Activated CD8-positive, alpha-beta memory T cell treated with anti-CD3 and anti-CD28 coated beads for 48 hours (primary cell): ENCODE data around the gene ZNF618.

Experiments used
- DNase-seq, 3 experiments: peaks; one replicate each; pipeline ENCODE4 v3.0.0-alpha.2; 2020; ENCODE audit warnings: low read depth in 2 of 3, low spot score in 2 of 3

Gene ZNF618

DNA sequence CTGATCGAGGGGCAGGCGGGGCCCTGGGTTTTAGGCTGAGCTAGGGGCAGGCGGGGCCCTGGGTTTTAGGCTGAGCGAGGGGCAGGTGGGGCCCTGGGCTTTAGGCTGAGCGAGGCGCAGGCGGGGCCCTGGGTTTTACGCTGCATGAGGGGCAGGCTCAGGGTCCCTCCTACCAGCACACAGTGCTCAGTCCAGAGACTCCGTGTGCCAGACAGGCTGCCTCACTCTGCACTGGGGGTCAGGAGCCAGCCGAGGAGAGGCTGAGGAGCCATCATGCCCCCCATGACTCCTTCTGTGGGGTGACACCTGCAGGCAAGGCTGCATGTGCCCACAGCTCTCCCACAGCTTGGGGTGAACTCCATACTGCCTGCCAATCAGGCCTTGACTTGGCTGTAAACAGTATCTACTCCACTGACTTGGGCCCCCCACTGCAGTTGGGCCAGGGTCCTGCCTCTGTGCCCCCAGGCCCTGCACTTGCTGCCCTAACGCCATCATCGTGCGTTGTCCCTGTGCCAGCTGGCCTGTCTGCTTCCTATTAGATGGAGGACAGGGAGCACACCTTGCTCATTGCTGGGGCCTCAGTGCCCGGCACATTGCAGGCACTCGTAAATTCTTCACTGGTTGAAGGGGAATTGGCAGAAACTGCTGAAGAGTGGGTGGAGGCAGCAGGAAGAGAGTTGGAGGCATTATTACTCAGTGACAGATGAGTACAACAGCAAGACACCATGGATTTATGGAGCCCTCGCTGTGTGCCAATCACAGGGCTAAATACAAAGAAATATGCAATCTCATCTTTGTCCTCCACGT is 123.3 kb downstream of the ZNF618 start:
- DNase-seq, result no peak

DNA sequence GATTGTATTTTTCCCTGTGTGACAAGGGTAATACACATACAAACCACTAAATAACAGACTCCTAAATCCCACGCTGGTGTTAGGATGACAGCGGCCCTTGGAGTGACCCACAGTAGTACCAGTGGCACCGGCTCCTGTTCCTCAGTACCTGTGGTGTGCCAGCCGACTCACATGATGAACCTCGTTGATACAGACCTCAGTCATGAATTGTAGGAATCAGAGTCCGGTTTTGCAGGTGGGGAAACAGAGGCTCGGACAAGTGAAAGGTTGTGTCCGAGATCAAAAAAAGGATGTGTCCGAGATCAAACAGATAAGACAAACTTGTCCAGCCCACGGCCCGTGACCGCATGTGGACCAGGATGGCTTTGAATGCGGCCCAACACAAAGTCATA is 124.0 kb downstream of the ZNF618 start:
- no peak for DNase-seq

DNA sequence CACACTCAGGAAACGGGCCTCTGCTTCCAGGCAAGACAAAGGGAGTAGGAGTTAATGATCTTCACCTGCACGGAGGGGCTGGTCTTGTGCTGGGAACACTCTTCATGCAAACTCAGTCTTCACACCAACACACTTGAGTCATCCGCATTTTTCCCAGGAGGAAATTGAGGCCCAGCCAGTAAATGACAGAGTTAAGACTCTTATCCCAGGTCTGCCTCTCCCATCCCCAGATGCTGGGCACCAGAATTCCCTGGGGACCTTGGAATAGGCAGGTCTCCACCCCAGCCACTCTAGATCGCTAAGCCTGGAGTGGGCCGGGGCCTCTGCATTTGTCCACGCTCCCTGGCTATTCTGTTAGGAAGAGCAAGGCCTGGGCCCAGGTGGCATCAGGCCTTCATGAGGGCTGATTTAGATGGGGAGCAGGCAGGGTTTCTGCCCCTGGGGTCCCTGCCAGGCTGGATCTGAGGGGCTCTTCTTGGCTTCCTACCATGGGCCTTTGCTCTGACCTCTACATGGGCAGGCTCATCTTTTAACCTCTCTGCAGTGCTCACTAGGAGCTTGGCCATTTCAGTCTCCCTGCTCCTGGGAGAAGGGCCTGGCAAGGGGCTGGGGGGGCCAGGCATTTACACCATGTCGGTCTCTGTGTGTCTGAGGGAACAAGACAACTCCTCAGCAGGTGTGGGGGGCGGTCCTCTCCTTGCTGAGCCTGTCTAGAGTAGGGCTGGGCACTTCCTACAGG is 124.7 kb downstream of the ZNF618 start:
- no peak for DNase-seq

DNA sequence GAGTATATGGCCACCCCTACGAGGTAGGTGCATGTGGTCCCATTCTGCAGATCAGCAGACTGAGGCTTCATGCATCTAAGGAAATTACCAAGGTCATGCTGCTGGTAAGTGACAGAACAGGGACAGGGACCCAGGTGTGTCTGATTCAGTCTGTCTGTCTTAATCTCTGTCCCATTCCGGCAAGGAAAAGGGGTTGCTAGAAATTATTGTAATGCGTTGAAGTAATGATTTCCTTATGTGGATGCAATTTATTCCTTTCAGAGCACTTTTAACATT is 125.2 kb downstream of the ZNF618 start:
- no peak for DNase-seq

DNA sequence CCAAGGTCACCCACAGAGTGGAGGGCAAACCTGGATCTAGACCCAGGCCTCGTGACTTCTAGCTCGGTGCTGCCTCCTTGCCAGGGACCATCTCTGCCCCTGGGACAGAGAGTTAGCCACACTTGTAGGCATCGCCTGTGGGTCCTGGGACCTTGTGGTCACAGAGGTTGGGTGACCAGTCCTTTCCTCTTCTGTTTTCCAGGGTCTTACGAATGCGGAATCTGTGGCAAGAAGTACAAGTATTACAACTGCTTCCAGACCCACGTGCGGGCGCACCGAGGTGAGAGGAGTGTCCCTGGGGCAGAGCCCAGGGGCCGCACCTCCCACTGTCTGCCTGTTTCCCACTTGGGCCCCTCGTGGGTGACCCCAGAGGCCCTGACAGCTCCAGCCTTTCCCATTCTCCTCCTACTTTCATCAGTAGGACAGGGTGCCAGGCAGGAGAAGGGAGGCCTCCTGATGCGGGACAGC is 125.7 kb downstream of the ZNF618 start:
- no peak for DNase-seq

DNA sequence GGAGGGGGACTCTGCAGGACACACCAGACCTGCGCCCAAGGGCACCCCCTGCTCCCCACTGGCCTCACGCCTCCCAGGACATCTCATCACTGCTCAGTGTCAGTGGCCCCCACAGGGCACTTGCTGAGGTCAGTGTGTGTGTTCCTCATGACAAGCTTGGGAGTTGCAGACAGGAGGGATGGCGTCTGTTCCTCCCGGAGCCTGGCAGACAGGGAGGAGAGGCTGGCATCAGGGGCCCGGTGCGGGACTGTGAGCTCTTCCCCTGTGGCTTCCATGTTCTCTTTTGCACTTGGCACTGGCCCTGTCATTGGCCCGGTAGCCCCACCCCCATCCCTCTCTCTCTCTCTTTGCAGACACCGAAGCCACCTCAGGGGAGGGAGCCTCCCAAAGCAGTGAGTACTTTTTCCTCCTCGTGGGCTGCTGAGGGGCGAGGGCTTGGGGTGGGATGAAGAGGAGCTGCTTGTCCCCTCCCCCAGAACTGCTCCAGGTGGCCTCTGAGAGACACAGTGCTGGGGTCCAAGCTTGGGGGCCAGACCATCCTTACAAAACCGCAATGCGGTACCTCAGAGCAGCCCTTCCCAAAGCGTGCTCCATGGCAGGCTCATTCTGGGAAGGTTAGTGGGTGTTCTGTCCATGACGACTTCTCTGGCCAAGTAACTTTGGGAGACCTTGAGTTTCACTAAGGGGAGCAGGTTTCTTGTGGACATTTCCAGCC is 126.3 kb downstream of the ZNF618 start:
- no peak for DNase-seq

DNA sequence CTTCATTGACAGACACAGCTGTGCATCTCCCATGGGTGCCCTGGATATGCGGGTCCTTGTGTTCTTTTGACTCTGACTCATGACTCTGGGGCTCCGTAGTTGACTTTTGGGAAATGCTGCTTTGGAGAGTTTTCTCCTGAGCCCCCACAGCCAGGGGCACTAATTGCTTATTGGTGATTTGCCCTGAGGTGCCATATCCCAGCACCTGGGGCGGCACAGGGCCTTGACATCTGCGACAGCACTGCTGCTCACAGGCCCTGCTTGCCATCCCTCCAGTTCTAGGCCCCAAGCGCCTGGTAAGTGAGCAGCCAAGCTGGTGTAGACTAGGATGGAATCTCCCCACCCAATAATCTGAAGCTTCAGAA is 126.9 kb downstream of the ZNF618 start:
- no peak for DNase-seq

DNA sequence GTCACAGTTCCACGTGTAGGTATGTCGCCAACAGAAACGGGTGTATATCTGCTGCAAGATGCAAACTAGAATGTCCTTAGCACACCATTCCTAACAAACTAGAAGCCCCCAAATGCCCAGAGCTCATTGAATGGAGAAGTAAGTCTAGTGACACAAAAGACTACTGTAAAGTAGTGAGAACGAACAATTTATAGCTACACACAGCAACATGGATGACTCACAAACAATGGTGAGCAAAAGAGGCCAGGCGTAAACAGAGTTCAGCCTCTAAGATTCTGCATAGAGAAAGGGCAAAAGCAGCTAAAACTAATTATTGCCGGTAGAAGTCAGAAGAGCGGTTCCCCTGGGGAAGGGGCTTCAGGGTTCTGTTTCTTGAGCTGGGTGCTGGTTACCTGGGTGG is 127.2 kb downstream of the ZNF618 start:
- no peak for DNase-seq

DNA sequence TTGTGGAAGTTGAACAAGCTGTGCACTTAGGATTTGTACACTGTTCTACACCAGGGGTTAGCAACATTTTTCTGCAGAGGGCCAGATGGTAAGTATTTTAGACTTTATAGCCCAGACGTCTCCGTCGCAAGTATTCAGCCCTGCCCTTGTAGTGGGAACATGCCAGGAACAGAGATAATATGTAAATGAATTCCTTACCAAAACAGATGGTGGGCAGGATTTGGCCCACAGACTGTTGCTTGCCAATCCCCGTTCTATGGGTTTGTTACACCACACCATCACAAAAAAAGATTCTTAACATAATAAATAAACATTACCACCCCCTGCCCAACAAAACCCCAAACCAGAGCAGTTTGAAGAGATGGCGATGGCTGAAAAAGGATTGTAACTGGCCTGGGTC is 127.6 kb downstream of the ZNF618 start:
- no peak for DNase-seq

DNA sequence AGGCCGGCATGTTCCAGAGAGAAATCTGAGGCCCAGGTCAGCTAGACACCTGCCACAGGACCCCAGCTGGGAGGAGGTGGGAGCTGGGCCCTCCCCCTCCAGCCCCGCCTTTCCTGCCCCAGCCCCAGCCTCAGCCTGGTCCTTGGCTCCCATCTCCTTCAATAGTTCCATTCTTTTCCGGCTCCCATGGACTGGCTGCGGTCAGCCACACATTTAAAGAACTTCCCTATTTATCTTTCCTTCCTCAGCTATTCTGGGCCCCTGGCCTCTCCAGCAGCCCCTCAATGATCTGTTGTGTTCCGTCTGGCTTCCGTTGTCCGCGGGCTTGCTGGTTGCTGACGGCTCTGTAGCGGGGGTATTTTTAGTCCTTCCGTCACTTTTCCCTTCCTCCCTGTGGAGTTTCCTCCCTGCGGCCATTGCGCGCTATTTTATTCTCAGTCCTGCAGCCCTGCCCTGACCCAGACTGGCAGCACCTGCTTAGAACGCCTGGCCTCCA is 128.2 kb downstream of the ZNF618 start:
- DNase-seq, result no peak

DNA sequence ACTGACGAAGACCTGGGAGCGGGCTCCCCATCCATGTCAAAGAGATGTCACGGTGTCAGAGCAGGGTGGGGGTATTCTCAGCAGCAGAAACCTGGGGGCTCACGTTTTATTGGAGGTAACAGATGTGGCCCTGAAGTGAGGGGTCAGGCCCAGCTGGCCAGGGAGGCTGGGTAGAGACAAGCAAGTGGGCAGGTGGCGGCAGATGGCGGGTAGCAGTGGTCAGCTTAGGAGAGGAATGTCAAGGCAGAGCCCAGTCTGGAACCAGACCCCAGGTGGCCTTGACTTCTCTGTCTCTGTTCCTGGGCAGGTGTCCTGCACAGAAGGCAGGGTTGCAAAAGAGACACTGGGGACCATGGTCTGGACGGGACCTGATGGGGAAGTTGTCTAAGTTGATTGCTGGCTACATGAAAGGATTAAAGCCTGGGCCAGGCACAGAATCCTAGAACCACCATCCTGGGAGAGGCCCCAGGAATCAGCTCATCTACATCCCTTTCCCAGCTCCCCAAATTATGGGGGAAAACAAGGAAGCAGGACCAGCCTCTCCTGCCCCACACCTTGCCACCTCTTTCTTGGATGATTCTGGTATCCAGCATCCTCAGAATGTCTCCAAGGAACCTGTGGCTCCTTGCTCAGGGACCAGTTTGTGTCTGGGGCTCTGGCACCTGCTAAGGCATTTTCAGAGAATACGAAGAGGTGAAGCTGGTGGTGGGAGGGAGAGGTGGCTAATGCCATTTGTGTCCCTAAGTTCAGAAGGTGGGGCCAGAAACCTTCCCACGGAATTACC is 129.5 kb downstream of the ZNF618 start:
- no peak for DNase-seq

DNA sequence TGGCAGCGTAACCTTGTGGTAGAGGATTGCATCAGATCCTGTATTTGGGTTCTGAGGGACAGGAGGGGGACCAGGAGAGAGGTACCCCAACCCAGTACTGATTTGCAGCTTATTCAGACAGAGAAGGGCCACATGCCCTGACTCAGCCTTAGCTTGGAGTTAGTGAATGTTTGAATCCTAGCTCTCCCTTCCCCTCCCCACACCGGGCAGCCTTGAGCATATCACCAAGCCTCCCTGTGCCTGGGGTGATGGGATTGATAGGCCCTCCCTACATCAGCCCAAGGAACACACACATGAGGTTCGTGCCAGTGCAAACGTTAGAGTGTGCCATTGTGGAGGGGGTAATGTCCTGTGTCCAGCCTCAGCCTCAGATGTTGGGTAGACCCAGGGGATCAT is 130.0 kb downstream of the ZNF618 start:
- DNase-seq, result no peak

DNA sequence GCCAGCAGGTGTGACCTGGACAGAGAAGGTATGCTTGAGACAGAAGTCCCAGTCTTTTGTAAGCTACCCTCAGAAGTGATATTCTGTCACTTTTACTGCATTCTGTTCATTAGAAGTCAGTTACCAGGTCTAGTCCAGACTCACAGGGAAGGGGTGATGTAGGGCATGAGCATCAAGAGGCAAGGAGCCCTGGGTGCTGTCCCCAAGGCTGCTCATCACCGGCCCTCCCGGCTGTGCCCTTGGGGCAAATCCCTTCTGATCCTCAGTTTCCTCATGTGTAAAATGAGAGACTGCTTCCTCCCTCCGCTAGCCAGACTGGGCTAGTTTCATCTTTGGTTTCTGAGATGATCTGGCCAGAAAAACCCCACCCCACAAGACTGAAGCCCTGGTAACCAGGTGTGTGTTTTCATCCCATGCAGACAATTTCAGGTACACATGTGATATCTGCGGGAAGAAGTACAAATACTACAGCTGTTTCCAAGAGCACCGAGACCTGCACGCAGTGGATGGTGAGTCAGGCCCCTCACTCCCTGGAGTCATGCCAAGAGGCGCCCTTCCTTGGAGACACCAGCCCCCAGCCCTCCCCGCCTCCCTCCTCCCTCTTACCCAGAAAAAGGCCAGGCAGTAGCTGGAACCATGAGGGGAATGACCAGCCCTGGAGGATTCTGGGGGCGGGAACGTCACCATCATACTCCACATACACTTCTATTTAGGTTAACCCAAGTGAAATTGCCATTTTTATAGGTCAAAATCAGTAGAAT is 131.0 kb downstream of the ZNF618 start:
- DNase-seq, result no peak

DNA sequence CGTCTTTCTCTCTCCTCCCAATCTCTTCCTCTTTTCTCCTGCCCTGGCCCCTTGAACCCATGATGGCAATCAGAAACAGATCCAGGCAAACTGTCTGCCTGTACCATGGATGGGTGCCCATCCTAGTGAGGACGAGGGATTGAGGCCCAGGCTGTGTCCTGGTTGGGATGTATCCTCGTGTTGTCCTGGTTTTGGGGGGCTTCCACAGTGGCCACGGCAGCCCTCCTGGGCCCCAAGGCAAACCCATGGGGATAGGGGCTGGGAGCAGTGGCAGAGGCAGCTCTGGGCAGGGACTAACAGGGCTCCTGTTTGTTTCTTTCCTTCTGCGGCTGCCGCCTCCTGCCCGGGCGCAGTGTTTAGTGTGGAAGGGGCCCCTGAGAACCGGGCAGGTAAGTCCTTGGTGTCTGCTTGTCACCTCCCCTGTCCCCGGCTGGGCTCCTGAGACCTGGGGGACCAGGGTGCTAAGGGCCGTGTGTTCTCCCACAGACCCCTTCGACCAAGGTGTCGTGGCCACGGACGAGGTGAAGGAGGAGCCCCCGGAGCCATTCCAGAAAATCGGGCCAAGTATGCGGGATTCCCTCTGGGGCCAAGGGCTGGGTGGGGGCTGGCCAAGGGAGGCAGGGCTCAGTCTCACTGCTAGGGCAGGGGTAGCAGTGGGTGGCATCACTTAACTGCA is 132.0 kb downstream of the ZNF618 start:
- DNase-seq, result no peak

DNA sequence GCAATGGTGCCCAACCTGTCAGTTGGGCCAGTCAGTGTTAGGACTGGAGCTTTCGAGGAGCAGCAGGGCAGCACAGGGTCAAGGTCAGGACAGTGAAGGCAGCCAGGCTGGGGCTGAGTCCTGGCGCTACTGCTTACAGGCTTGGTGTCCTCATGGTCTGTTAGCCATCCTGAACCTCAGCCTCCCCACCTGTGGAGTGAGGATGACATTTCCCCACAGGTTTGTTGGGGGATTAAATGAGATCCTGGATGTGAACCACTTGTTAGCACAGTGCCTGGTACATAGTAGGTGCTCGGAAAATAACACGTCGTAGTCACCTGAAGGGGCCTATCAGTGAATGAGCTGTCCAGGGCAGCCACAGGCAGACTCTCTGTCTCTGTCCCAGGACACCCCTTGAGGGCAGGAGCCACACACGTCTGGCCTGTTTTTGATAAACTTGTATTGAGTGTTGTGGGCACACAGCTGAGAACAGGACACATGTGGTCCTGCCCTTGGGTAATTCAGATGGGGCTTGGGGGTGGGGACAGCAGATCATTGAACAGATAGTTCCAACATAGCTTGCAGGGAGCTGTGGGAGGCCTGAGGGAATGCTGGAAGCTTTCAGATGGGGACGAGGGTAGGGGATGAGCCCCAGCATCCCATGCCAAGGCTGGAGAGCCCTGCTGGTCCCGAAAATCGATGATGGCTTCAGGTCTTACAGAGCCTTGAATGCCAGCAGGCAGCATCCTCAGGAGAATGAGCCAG is 132.7 kb downstream of the ZNF618 start:
- DNase-seq, result no peak

DNA sequence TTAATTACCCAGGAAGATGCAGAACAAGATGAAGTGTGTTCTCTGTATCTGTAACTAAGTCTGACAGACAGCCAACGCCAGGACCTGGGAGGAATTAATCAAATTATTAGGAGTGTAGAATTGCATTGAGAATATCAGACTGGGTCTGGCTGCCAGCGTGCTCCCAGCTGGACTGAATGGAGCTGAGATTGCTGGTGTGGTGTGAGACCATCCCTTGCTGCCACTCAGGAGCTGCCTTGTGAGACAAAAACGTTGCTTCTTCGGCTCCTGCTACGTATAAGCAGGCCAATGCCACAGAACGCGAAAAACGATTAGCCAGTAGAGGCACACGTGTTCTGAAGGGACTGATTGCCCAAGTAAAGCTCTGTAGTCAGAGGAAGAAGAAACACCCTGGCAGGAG is 135.2 kb downstream of the ZNF618 start:
- no peak for DNase-seq

DNA sequence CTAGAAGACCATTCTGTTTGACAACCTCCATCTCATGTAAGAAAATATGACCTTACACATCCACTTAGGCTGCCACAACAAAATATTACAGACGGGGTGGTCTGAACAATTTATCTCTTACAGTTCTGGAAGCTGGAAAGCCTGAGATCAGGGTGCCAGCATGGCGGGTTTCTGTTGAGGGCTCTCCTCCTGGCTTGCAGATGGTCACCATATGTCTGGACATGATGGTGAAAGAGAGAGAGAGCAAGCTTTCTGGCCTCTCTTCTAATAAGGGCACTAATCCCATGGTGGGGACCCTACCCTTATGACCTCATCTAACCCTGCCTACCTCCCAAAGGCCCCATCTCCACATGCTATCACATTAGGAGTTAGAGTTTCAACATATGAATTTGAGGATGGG is 136.0 kb downstream of the ZNF618 start:
- no peak for DNase-seq

DNA sequence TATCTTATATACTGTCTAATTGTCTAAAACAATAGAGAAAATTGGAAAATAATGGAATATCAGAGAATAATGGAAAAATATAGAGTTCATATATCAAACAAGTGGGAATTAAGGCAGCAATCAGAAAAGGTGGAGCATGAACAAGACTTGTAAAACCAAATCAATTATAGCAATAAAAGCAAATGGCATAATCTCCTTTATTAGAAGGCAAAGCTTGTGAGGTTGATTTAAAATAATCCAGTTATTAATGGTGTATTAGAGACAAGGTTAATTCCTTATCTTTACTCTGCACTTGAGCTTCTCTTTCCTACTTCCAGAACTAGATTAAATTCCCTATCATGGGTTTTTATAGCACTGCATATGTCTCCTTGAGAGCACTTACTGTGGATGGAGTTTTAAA is 137.9 kb downstream of the ZNF618 start:
- no peak for DNase-seq

DNA sequence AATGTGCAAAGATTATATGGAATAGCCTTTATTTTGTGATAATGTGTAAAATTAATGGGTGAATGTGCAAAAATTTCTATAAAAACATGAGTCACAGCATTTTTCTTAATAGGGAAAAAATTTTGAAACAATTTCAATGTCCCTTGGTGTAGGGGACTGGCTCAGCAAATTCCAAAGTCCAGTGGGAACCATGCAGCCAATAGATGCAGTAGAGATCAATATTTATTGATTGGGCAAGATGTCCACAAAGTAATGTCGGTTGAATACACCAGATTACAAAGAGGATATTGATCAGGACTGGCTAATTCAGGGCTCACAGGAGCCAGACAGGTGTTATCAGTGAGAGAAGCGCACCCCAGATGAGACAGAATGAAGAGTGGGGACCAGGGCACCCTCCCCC is 139.5 kb downstream of the ZNF618 start:
- DNase-seq, result no peak
